ENCODE measurements around the gene SNRNP25. TPM values are rescaled to one million over a fixed set of nuclear protein-coding genes. Genes with fewer than 3 reads are reported as not detected.
A peak's percentile ranks its signal among the peaks of the same experiment; 100 is the strongest.

Gene SNRNP25
- total RNA-seq, 1 donor from 2014 or later = 77.5 TPM

- Mint-ChIP-seq H3K4me1 (ENCODE audit: low read depth) (peaks cover 30% of the 10 kb centered on the region), H3K9me3 (no peaks in the 10 kb centered on the region), H3K27ac (peak overlapping the region; percentile 83), H3K4me3 (ENCODE audit: low read depth) (peak overlapping the region; percentile 92), H3K36me3 (ENCODE audit: low read depth) (peaks cover 21% of the 10 kb centered on the region), H3K27me3 (ENCODE audit: low read depth) (peaks cover 8% of the 10 kb centered on the region)
- intact Hi-C loops (cut with micrococcal nuclease) = loop anchor here (2.0 kb wide), 1 partner anchor 27 kb away; the partner anchor contains the start of genes POLR3K and SNRNP25
- DNase-seq (ENCODE audit: low spot score) = no peak
Measured at GRCh38 chr16:79151-80054, 25.8 kb downstream of the SNRNP25 start.

GRCh38 chr16:83060-83603, 29.5 kb downstream of the SNRNP25 start:
- Mint-ChIP-seq H3K36me3 (ENCODE audit: low read depth) (peaks cover 45% of the 10 kb centered on the region), H3K27me3 (ENCODE audit: low read depth) (no peaks in the 10 kb centered on the region), H3K4me1 (ENCODE audit: low read depth) (peaks cover 24% of the 10 kb centered on the region), H3K27ac (peak overlapping the region; percentile 71), H3K4me3 (ENCODE audit: low read depth) (no peak overlapping the region), H3K9me3 (no peaks in the 10 kb centered on the region)
- intact Hi-C loops (cut with micrococcal nuclease) = no loop called here
- DNase-seq (ENCODE audit: low spot score) = no peak

GRCh38 chr16:83781-84615, 30.4 kb downstream of the SNRNP25 start:
- Mint-ChIP-seq H3K27me3 (ENCODE audit: low read depth) (no peaks in the 10 kb centered on the region), H3K27ac (peak overlapping the region; percentile 71), H3K4me1 (ENCODE audit: low read depth) (peaks cover 22% of the 10 kb centered on the region), H3K4me3 (ENCODE audit: low read depth) (no peak overlapping the region), H3K9me3 (no peaks in the 10 kb centered on the region), H3K36me3 (ENCODE audit: low read depth) (peaks cover 45% of the 10 kb centered on the region)
- DNase-seq (ENCODE audit: low spot score) = no peak
- intact Hi-C loops (cut with micrococcal nuclease) = no loop called here

- Mint-ChIP-seq H3K4me3 (ENCODE audit: low read depth) (peak overlapping the region; percentile 2), H3K27me3 (ENCODE audit: low read depth) (no peaks in the 10 kb centered on the region), H3K27ac (peak overlapping the region; percentile 71), H3K4me1 (ENCODE audit: low read depth) (peaks cover 15% of the 10 kb centered on the region), H3K9me3 (no peaks in the 10 kb centered on the region), H3K36me3 (ENCODE audit: low read depth) (peaks cover 41% of the 10 kb centered on the region)
- intact Hi-C loops (cut with micrococcal nuclease) = no loop called here
- peak; percentile 36 for DNase-seq (ENCODE audit: low spot score)
Measured at GRCh38 chr16:84718-85406, 31.2 kb downstream of the SNRNP25 start.

GRCh38 chr16:85407-85782, 31.8 kb downstream of the SNRNP25 start:
- peaks cover 15% of the 10 kb centered on the region for H3K4me1 Mint-ChIP-seq (ENCODE audit: low read depth)
- H3K27me3 Mint-ChIP-seq (ENCODE audit: low read depth) = no peaks in the 10 kb centered on the region
- H3K9me3 Mint-ChIP-seq = no peaks in the 10 kb centered on the region
- no peak for DNase-seq (ENCODE audit: low spot score)
- no peak overlapping the region for H3K4me3 Mint-ChIP-seq (ENCODE audit: low read depth)
- H3K36me3 Mint-ChIP-seq (ENCODE audit: low read depth) = peaks cover 42% of the 10 kb centered on the region
- H3K27ac Mint-ChIP-seq = peak overlapping the region; percentile 71
- intact Hi-C loops (cut with micrococcal nuclease) = no loop called here

DNA sequence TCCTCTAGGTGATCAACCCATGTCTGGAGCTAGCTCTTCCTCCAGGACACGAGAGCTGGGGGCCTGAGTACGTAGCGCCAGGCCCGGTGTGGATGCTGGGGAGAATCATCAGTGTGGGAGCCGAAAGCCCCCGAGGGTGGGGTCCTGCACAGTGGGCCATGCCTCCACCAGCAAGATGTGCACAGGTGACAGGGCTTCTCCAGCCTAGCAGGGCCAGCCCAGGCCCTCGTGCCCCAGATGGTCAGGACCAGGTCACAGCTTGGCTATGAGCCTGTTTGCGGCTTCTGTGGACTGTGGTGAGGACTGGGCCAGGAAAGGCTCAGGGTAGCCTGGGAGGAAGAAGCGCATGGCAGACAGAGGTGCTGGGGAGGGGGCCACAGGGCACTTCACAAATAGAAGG, 32.2 kb downstream of the SNRNP25 start:
- Mint-ChIP-seq H3K27me3 (ENCODE audit: low read depth) (no peaks in the 10 kb centered on the region), H3K4me1 (ENCODE audit: low read depth) (peaks cover 15% of the 10 kb centered on the region), H3K9me3 (no peaks in the 10 kb centered on the region), H3K36me3 (ENCODE audit: low read depth) (peaks cover 43% of the 10 kb centered on the region), H3K27ac (no peak overlapping the region), H3K4me3 (ENCODE audit: low read depth) (no peak overlapping the region)
- DNase-seq (ENCODE audit: low spot score) = no peak
- intact Hi-C loops (cut with micrococcal nuclease) = no loop called here

- no peaks in the 10 kb centered on the region for H3K27me3 Mint-ChIP-seq (ENCODE audit: low read depth)
- H3K4me3 Mint-ChIP-seq (ENCODE audit: low read depth) = no peak overlapping the region
- no peak for DNase-seq (ENCODE audit: low spot score)
- peaks cover 40% of the 10 kb centered on the region for H3K36me3 Mint-ChIP-seq (ENCODE audit: low read depth)
- intact Hi-C loops (cut with micrococcal nuclease) = no loop called here
- H3K27ac Mint-ChIP-seq = no peak overlapping the region
- H3K4me1 Mint-ChIP-seq (ENCODE audit: low read depth) = peaks cover 15% of the 10 kb centered on the region
- H3K9me3 Mint-ChIP-seq = no peaks in the 10 kb centered on the region
Measured at GRCh38 chr16:86483-86952, 32.9 kb downstream of the SNRNP25 start.

- peaks cover 39% of the 10 kb centered on the region for H3K36me3 Mint-ChIP-seq (ENCODE audit: low read depth)
- peaks cover 14% of the 10 kb centered on the region for H3K4me1 Mint-ChIP-seq (ENCODE audit: low read depth)
- DNase-seq (ENCODE audit: low spot score) = no peak
- no peak overlapping the region for H3K27ac Mint-ChIP-seq
- no peak overlapping the region for H3K4me3 Mint-ChIP-seq (ENCODE audit: low read depth)
- intact Hi-C loops (cut with micrococcal nuclease) = no loop called here
- H3K9me3 Mint-ChIP-seq = no peaks in the 10 kb centered on the region
- no peaks in the 10 kb centered on the region for H3K27me3 Mint-ChIP-seq (ENCODE audit: low read depth)
Measured at GRCh38 chr16:88613-89012, 35.0 kb downstream of the SNRNP25 start.

GRCh38 chr16:89391-90302, 36.0 kb downstream of the SNRNP25 start:
- Mint-ChIP-seq H3K4me3 (ENCODE audit: low read depth) (no peak overlapping the region), H3K36me3 (ENCODE audit: low read depth) (peaks cover 31% of the 10 kb centered on the region), H3K9me3 (no peaks in the 10 kb centered on the region)

DNA sequence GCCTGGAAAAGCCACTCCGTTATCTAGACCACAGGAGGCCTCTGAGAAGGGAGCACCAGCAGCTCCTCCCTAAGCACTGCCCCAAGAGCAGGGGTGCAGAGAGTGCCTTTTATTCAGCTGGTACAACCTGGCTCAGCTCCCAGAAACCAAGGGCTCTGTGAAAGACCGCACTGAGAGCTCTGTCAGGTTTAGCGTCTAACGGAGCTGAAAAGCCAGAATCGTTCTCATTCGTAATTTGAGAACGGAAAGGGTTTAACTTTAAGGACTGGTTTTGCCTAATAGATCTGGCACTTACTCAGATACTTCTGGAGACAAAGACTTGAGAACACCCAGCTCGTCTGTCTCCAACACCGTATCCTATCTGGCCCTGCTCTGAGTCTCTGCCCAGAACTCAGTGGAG, 37.9 kb downstream of the SNRNP25 start:
- no peak overlapping the region for H3K4me3 Mint-ChIP-seq (ENCODE audit: low read depth)
- peaks cover 19% of the 10 kb centered on the region for H3K36me3 Mint-ChIP-seq (ENCODE audit: low read depth)
- H3K27ac Mint-ChIP-seq = no peak overlapping the region
- no peaks in the 10 kb centered on the region for H3K27me3 Mint-ChIP-seq (ENCODE audit: low read depth)
- no peaks in the 10 kb centered on the region for H3K4me1 Mint-ChIP-seq (ENCODE audit: low read depth)
- DNase-seq (ENCODE audit: low spot score) = no peak
- no peaks in the 10 kb centered on the region for H3K9me3 Mint-ChIP-seq
- intact Hi-C loops (cut with micrococcal nuclease) = no loop called here

More at GRCh38 chr16:89391-90302, 36.0 kb downstream of the SNRNP25 start:
- intact Hi-C loops (cut with micrococcal nuclease) = no loop called here
- Mint-ChIP-seq H3K27me3 (ENCODE audit: low read depth) (no peaks in the 10 kb centered on the region), H3K4me1 (ENCODE audit: low read depth) (peaks cover 6% of the 10 kb centered on the region), H3K27ac (no peak overlapping the region)
- no peak for DNase-seq (ENCODE audit: low spot score)

- Mint-ChIP-seq H3K4me1 (ENCODE audit: low read depth) (no peaks in the 10 kb centered on the region), H3K9me3 (no peaks in the 10 kb centered on the region), H3K36me3 (ENCODE audit: low read depth) (peaks cover 13% of the 10 kb centered on the region), H3K27ac (no peak overlapping the region), H3K27me3 (ENCODE audit: low read depth) (no peaks in the 10 kb centered on the region), H3K4me3 (ENCODE audit: low read depth) (no peak overlapping the region)
- intact Hi-C loops (cut with micrococcal nuclease) = no loop called here
- no peak for DNase-seq (ENCODE audit: low spot score)
Measured at GRCh38 chr16:92431-93339, 39.1 kb downstream of the SNRNP25 start.

Measured in activated T-helper 2 cell treated with anti-CD3 and anti-CD28 coated beads, Interferon-gamma antibody, Interleukin-2, Interleukin-4, amounts not matched to agents 10 μg/mL and 5 μg/mL and 100 μg/mL, durations not matched to agents 14 hours and 24 hours and 36 hours (primary cell).